Sciatic nerve (tissue), 2 donors: ENCODE data around the gene VAMP2. TPM values are rescaled to one million over a fixed set of nuclear protein-coding genes. Genes with fewer than 3 reads are reported as not detected.

ENCODE experiments used
- ATAC-seq: fragments of 200-7000 bp; cut with Tn5 transposase; one replicate; pipeline ENCODE4 v1.9.1; 2020; ENCODE audit warnings: mild to moderate bottlenecking, moderate library complexity
- DNase-seq: peaks from one replicate; pipeline ENCODE4 v3.0.0-alpha.2; 2020; ENCODE audit warnings: low spot score
- intact Hi-C: fragments of 100-400 bp; cut with DNase I; formaldehyde crosslinking; loops from one replicate; pipeline ENCODE4 v1.14.2; 2022
- total RNA-seq: library from RNA; stranded (reverse); fragmentation: NEBNext Ultra II Directional; extraction: Animal tissue kit (Norgen Biotek cat#: 25700); gene quantifications from one replicate; pipeline ENCODE4 v1.2.1, GENCODE V29; 2021
- donor health status: DM: no; HTN: no; CAD: no.
- donor health status: DM: no; HTN: no; CAD: no.

The VAMP2 gene
- total RNA-seq, 1 donor from 2014 or later, result 108 TPM

- ATAC-seq (no peak), DNase-seq (no peak)
- intact Hi-C loops, result no loop called here
Measured at GRCh38 chr17:8159459-8160223, 3.1 kb downstream of the VAMP2 start.

GRCh38 chr17:8159032-8159400 lies 3.7 kb downstream of the VAMP2 start:
- no peak for DNase-seq
- intact Hi-C loops, result no loop called here
- no peak for ATAC-seq

GRCh38 chr17:8158267-8159031 lies 4.3 kb downstream of the VAMP2 start:
- intact Hi-C loops, result no loop called here
- ATAC-seq (no peak), DNase-seq (peak; percentile 96)

- DNase-seq (peak; percentile 100), ATAC-seq (peak; percentile 72)
- intact Hi-C loops, result no loop called here
Measured at GRCh38 chr17:8156246-8156992, 6.3 kb downstream of the VAMP2 start.

- DNase-seq, result peak; percentile 76
- intact Hi-C loops, result no loop called here
- ATAC-seq, result no peak
Measured at GRCh38 chr17:8155996-8156245, 6.8 kb downstream of the VAMP2 start.

- ATAC-seq (no peak), DNase-seq (no peak)
- intact Hi-C loops, result no loop called here
Measured at GRCh38 chr17:8155231-8155995, 7.3 kb downstream of the VAMP2 start.

- no peak for ATAC-seq
- intact Hi-C loops, result no loop called here
- no peak for DNase-seq
Measured at GRCh38 chr17:8154608-8155155, 8.1 kb downstream of the VAMP2 start.

- ATAC-seq (peak; percentile 57), DNase-seq (peak; percentile 100)
- intact Hi-C loops, result no loop called here
Measured at GRCh38 chr17:8153957-8154607, 8.7 kb downstream of the VAMP2 start.

GRCh38 chr17:8153525-8153956 lies 9.2 kb downstream of the VAMP2 start:
- ATAC-seq, result peak; percentile 13
- intact Hi-C loops, result no loop called here
- peak; percentile 85 for DNase-seq

GRCh38 chr17:8153031-8153451 lies 9.7 kb downstream of the VAMP2 start:
- DNase-seq (peak; percentile 66), ATAC-seq (no peak)
- intact Hi-C loops, result no loop called here

- DNase-seq (peak; percentile 98), ATAC-seq (peak; percentile 52)
- intact Hi-C loops, result no loop called here
Measured at GRCh38 chr17:8152112-8152775, 10.5 kb downstream of the VAMP2 start, which contains the start of gene PER1. TSS of gene PER1 (minus strand) at chr17:8152404. CDS start at chr17:8150706, 1,698 bp downstream.

GRCh38 chr17:8151641-8152111 lies 11.1 kb downstream of the VAMP2 start:
- DNase-seq (peak; percentile 92), ATAC-seq (peak; percentile 1)
- intact Hi-C loops, result no loop called here

GRCh38 chr17:8151120-8151640 lies 11.6 kb downstream of the VAMP2 start:
- ATAC-seq (peak; percentile 35), DNase-seq (peak; percentile 97)
- intact Hi-C loops, result no loop called here

GRCh38 chr17:8150194-8151119 lies 12.3 kb downstream of the VAMP2 start:
- intact Hi-C loops, result no loop called here
- peak; percentile 73 for DNase-seq

GRCh38 chr17:8149419-8150193 lies 13.1 kb downstream of the VAMP2 start:
- intact Hi-C loops, result no loop called here
- ATAC-seq (no peak), DNase-seq (no peak)

More at GRCh38 chr17:8150194-8151119, 12.3 kb downstream of the VAMP2 start:
- no peak for ATAC-seq

- intact Hi-C loops, result no loop called here
- DNase-seq (no peak), ATAC-seq (no peak)
Measured at GRCh38 chr17:8148560-8148959, 14.2 kb downstream of the VAMP2 start.
